Breast epithelium (tissue), 4 donors: ENCODE results near the gene COL23A1. TPM values are rescaled to one million over a fixed set of nuclear protein-coding genes. Genes with fewer than 3 reads are reported as not detected.

Experiments used
- DNase-seq, 2 donors: peaks; one replicate each; pipeline ENCODE4 v3.0.0-alpha.2; 2019; ENCODE audit warnings: low spot score in 2 of 2
- H3K27ac ChIP-seq, 2 donors: fragments of 200-600 bp; sonication (generic) in 1 of 2; one replicate each; pipeline ENCODE4 v1.5.1; 2016 to 2019; ENCODE audit warnings: mild to moderate bottlenecking in 1 of 2
- H3K27me3 ChIP-seq, 2 donors: fragments of 200-600 bp; sonication (generic) in 1 of 2; one replicate each; pipeline versions ENCODE4 v1.5.1 to v1.6.0; 2017 to 2019; ENCODE audit warnings: control low read depth in 1 of 2, mild to moderate bottlenecking in 1 of 2
- H3K36me3 ChIP-seq: fragments of 200-600 bp; one replicate; pipeline ENCODE4 v1.5.1; 2019
- H3K4me1 ChIP-seq, 2 donors: fragments of 200-600 bp; sonication (generic); one replicate each; pipeline ENCODE4 v1.5.1; 2016 to 2019; ENCODE audit warnings: control low read depth in 1 of 2
- H3K4me3 ChIP-seq, 3 donors: fragments of 200-600 bp; sonication (generic); 1 replicate in 2 of 3; 2 replicates in 1 of 3; pipeline ENCODE4 v1.5.1; 2016 to 2019; ENCODE audit warnings: mild to moderate bottlenecking in 3 of 3, moderate library complexity in 2 of 3
- H3K9me3 ChIP-seq, 2 donors: fragments of 200-600 bp; sonication (generic) in 1 of 2; one replicate each; pipeline ENCODE4 v1.5.1; 2016 to 2019; ENCODE audit warnings: control low read depth in 1 of 2
- CTCF ChIP-seq, 3 donors: fragments of 450-650 bp; IDR thresholded peaks; one replicate each; pipeline ENCODE4 v1.5.1; 2016 to 2017; ENCODE audit warnings: antibody characterized with exemption in 3 of 3, mild to moderate bottlenecking in 3 of 3, moderate library complexity in 3 of 3
- POLR2A ChIP-seq: fragments of 450-650 bp; IDR thresholded peaks from one replicate; pipeline ENCODE4 v1.6.1; 2016; ENCODE audit warnings: antibody characterized with exemption, mild to moderate bottlenecking, moderate library complexity
- POLR2AphosphoS5 ChIP-seq, 3 donors: sonication (generic); formaldehyde crosslinking; IDR thresholded peaks; one replicate each; pipeline ENCODE4 v1.6.1; 2017; ENCODE audit warnings: antibody characterized with exemption in 3 of 3
- intact Hi-C: fragments of 100-400 bp; cut with DNase I; formaldehyde crosslinking; loops from one replicate; pipeline ENCODE4 v1.15.1; 2023; ENCODE audit warnings: low total_unique reads
- total RNA-seq, 3 donors: library from RNA; depleted of rRNA; stranded (reverse); fragments of >200 nt; gene quantifications; one replicate each; pipeline ENCODE4 v1.1.0, GENCODE V29; 2016

The COL23A1 gene
- total RNA-seq, 3 donors from 2014 or later: 0.32 to 3.3 (median 2.6) TPM

DNA sequence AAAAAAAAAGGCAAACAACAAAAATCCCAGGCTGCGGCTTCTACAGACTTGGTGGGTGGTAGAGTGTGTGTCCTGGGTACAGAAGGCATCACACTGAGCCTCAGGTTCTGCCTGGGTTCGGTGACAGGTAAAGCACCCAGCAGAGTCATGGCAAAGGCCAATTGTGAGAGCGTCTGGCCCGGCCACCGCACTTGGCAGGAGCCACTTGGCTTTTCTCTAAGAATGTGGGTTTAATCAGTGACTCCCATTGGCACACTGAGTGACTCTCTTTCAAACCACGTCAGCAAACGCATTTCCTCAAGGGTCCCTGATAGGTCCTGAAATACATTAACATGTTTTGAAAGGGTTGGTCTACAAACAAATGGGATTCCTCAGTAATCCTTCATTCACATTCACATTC, 17.0 kb downstream of the COL23A1 start:
- no peaks in the 10 kb centered on the region for H3K36me3 ChIP-seq

GRCh38 chr5:178572617-178573016, 17.6 kb downstream of the COL23A1 start:
- H3K36me3 ChIP-seq: no peaks in the 10 kb centered on the region
- H3K4me3 ChIP-seq: no peak overlapping the region
- H3K9me3 ChIP-seq: peaks cover 3 to 13% of the 10 kb centered on the region in 2 donors
- TF ChIP-seq CTCF (IDR thresholded peaks at IDR 0.05) (no peak), POLR2AphosphoS5 (IDR thresholded peaks at IDR 0.05) (no peak), POLR2A (no peak)
- no peaks in the 10 kb centered on the region for H3K4me1 ChIP-seq
- no peak overlapping the region for H3K27ac ChIP-seq
- H3K27me3 ChIP-seq: peaks cover 7 to 26% of the 10 kb centered on the region in 2 donors
- intact Hi-C loops: no loop called here
- DNase-seq: no peak

More for the DNA sequence above, 17.0 kb downstream of the COL23A1 start:
- TF ChIP-seq POLR2A (no peak), CTCF (IDR thresholded peaks at IDR 0.05) (no peak), POLR2AphosphoS5 (IDR thresholded peaks at IDR 0.05) (no peak)
- H3K4me1 ChIP-seq: no peaks in the 10 kb centered on the region
- H3K4me3 ChIP-seq: no peak overlapping the region
- intact Hi-C loops: no loop called here
- DNase-seq: no peak
- peaks cover 7 to 28% of the 10 kb centered on the region in 2 donors for H3K27me3 ChIP-seq
- H3K27ac ChIP-seq: no peak overlapping the region
- H3K9me3 ChIP-seq: peaks cover 3 to 13% of the 10 kb centered on the region in 2 donors

DNA sequence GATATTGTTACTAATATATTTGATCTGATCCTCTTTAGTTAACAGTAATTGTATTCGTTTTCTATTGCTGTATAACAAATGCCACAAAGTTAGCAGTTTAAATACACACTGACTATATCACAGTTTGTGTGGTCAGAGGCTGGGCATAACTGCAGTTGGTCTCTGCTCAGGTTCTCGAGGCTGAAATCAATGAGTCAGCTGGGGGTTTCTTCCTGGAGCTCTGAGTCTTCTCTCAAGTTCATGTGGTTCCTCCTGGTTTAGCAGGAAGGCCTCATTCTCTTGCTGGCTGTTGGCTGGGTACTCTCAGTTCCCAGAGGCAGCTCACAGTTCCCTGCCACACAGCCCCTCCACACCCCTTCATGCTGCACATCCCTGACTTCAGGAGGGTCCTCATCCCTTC, 20.7 kb downstream of the COL23A1 start:
- intact Hi-C loops: loop anchor here (10.0 kb wide), 1 partner anchor 295 kb away; no protein-coding TSS in a partner anchor

DNA sequence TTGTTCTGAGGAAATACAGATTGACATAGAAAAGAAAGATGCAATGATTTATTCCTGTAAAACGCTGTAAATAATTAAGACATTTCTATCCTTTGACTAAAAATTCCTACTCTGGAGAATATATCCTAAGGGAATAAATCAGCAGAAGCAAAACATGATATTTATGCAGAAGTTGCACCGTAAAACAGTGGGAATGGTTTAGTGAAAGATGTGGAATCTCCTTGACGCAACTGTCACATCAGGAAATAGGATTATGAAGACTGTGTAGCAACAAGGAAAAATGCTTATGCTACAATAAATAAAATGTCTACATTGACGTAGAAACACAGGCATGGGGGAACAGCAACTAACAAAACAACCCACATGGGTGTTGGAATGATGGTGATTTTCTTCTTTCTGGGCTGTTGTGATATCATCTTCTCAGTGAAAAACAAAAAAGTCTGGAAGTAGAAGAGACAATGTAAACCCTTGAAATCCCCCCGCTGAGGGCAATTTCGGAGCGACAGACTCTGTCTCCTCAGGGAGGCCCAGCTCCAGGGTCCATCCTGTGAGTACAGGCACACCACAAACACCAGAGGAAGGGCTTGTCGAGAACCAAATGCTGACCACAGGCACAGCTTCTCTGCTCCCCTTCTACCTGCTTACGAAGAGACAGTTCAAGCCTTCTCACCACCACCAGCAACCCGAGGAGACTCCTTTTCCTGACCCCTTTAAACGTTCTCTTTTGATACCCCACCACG, 25.2 kb downstream of the COL23A1 start:
- H3K4me1 ChIP-seq: no peaks in the 10 kb centered on the region
- H3K27me3 ChIP-seq: no peaks in the 10 kb centered on the region
- TF ChIP-seq POLR2AphosphoS5 (IDR thresholded peaks at IDR 0.05) (no peak), CTCF (IDR thresholded peaks at IDR 0.05) (no peak), POLR2A (no peak)
- no peak overlapping the region for H3K27ac ChIP-seq
- H3K4me3 ChIP-seq: no peak overlapping the region
- intact Hi-C loops: loop anchor here (10.0 kb wide), 1 partner anchor 290 kb away; no protein-coding TSS in a partner anchor
- H3K36me3 ChIP-seq: no peaks in the 10 kb centered on the region
- H3K9me3 ChIP-seq: no peaks in the 10 kb centered on the region
- no peak for DNase-seq

More for the DNA sequence above, 20.7 kb downstream of the COL23A1 start:
- TF ChIP-seq CTCF (IDR thresholded peaks at IDR 0.05) (no peak), POLR2A (no peak), POLR2AphosphoS5 (IDR thresholded peaks at IDR 0.05) (no peak)
- no peaks in the 10 kb centered on the region for H3K4me1 ChIP-seq
- DNase-seq: no peak
- H3K27me3 ChIP-seq: no peaks in the 10 kb centered on the region
- H3K4me3 ChIP-seq: no peak overlapping the region
- peaks cover 3 to 13% of the 10 kb centered on the region in 2 donors for H3K9me3 ChIP-seq
- H3K27ac ChIP-seq: no peak overlapping the region
- H3K36me3 ChIP-seq: no peaks in the 10 kb centered on the region

DNA sequence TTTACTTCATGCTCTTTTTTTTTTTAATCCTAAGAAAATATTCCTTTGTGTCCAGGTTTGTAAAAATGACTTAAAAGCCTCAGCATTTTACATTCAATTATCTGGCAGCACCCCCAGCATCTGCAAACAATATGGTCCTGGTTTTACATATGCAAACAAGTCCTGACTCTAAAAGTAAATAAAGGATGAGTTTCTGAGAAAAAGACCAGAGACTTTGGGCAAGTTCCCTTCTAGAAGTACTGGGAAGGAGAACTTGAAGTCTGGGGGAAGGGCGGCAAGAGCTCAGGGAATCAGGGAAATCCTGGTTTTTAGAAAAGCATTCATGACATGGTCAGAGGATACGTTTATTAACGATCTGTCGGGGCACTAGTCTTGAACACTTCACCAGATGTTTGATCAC, 25.8 kb downstream of the COL23A1 start:
- intact Hi-C loops: loop anchor here (10.0 kb wide), 1 partner anchor 290 kb away; no protein-coding TSS in a partner anchor
- H3K4me3 ChIP-seq: no peak overlapping the region
- H3K4me1 ChIP-seq: no peaks in the 10 kb centered on the region
- no peak for TF ChIP-seq POLR2A
- H3K27me3 ChIP-seq: no peaks in the 10 kb centered on the region
- DNase-seq: no peak
- H3K36me3 ChIP-seq: no peaks in the 10 kb centered on the region
- no peak overlapping the region for H3K27ac ChIP-seq
- H3K9me3 ChIP-seq: no peaks in the 10 kb centered on the region
